ENCODE measurements around the gene ADAM12.

- TF ChIP-seq CTCF (IDR thresholded peaks at IDR 0.05) (no peak), POLR2A (IDR thresholded peaks at IDR 0.05) (no peak)
These were observed 125.1 kb downstream of the ADAM12 start for GRCh38 chr10:126263006-126263676.

All from uterus (tissue), 2 donors.